PC-3 (cell line): Measurements from ENCODE around the gene C19orf53.

Source experiments
- CTCF ChIP-seq: fragments of 300-600 bp; sonication (generic); conservative IDR thresholded peaks from 2 replicates; pipeline ENCODE4 v1.5.1; 2017; ENCODE audit warnings: antibody characterized with exemption, low read depth, mild to moderate bottlenecking, low read length
- EZH2 ChIP-seq: fragments of 300-600 bp; sonication (generic); IDR thresholded peaks from one replicate; pipeline ENCODE4 v1.6.1; 2017; ENCODE audit warnings: antibody characterized with exemption, mild to moderate bottlenecking, low read length; ENCODE audit not compliant: unreplicated experiment

GRCh38 chr19:13764821-13765394 lies 9.3 kb upstream of the C19orf53 start:
- TF ChIP-seq CTCF (no peak), EZH2 (no peak)
